OCI-LY7 (cell line): ENCODE measurements around the gene ARAP1. TPM values are rescaled to one million over a fixed set of nuclear protein-coding genes. Genes with fewer than 3 reads are reported as not detected.

Experiments
- BruUV-seq: library from RNA; stranded (reverse); fragments of 400-500 nt; replicated peaks from 2 replicates; lab custom pipeline; 2021; lab: Mats Ljungman, UMichigan
- CTCF ChIA-PET: fragments of 300-600 bp; sonication (Branson Sonifier 250); formaldehyde crosslinking; loops from one replicate; lab custom pipeline; 2022; ENCODE audit warnings: antibody characterized with exemption; ENCODE audit not compliant: unreplicated experiment; lab: Charles Lee
- POLR2A ChIA-PET: fragments of 300-600 bp; sonication (Branson Sonifier 250); formaldehyde crosslinking; loops from one replicate; lab custom pipeline; 2022; ENCODE audit warnings: antibody characterized with exemption; lab: Charles Lee
- DNase-seq: peaks from one replicate; pipeline ENCODE4 v3.0.0-alpha.2; 2015; ENCODE audit warnings: low spot score
- H2AFZ ChIP-seq: fragments of 200-600 bp; sonication (generic), shearing (Covaris generic); 2 replicates; pipeline ENCODE4 v1.6.1; 2014; ENCODE audit warnings: mild to moderate bottlenecking, antibody characterized with exemption, low read length, moderate library complexity
- H3K27ac ChIP-seq: fragments of 200-600 bp; sonication (generic); 2 replicates; pipeline ENCODE4 v1.5.1; 2014; ENCODE audit warnings: mixed run types, low read depth, mild to moderate bottlenecking, moderate library complexity, low read length, inconsistent platforms; ENCODE audit not compliant: poor library complexity, severe bottlenecking
- H3K36me3 ChIP-seq: fragments of 200-600 bp; sonication (generic); 2 replicates; pipeline ENCODE4 v1.6.1; 2014; ENCODE audit warnings: mild to moderate bottlenecking, antibody characterized with exemption, low read length, moderate library complexity, mixed read lengths; ENCODE audit not compliant: insufficient read depth
- H3K4me1 ChIP-seq: fragments of 200-600 bp; sonication (generic); 2 replicates; pipeline ENCODE4 v1.5.1; 2014; ENCODE audit warnings: mild to moderate bottlenecking, low read length; ENCODE audit not compliant: insufficient read depth, poor library complexity, severe bottlenecking
- H3K4me2 ChIP-seq: fragments of 200-600 bp; sonication (generic); 2 replicates; pipeline ENCODE4 v1.6.1; 2014; ENCODE audit warnings: mild to moderate bottlenecking, low read length
- H3K4me3 ChIP-seq: fragments of 200-600 bp; sonication (generic); 2 replicates; pipeline ENCODE4 v1.5.1; 2014; ENCODE audit warnings: mild to moderate bottlenecking, low read depth, low read length; ENCODE audit not compliant: poor library complexity, severe bottlenecking
- H3K79me2 ChIP-seq: fragments of 200-600 bp; sonication (generic); 2 replicates; pipeline ENCODE4 v1.6.1; 2016; ENCODE audit warnings: low read depth, mild to moderate bottlenecking, low read length, moderate library complexity, mixed read lengths; ENCODE audit not compliant: insufficient read depth
- H3K9me2 ChIP-seq: fragments of 200-600 bp; sonication (generic); 2 replicates; pipeline ENCODE4 v1.6.1; 2016; ENCODE audit warnings: mild to moderate bottlenecking, low read length, mixed read lengths; ENCODE audit not compliant: insufficient read depth
- H3K9me3 ChIP-seq: fragments of 200-600 bp; sonication (generic); 2 replicates; pipeline ENCODE4 v1.6.1; 2014; ENCODE audit warnings: mild to moderate bottlenecking, mixed run types, low read length, mixed read lengths
- H4K20me1 ChIP-seq: fragments of 200-600 bp; sonication (generic); 2 replicates; pipeline ENCODE4 v1.6.1; 2014; ENCODE audit warnings: mild to moderate bottlenecking, antibody characterized with exemption, low read length, moderate library complexity, mixed read lengths; ENCODE audit not compliant: insufficient read depth
- EZH2phosphoT487 ChIP-seq: fragments of 200-600 bp; sonication (generic); IDR thresholded peaks from 2 replicates; pipeline ENCODE4 v1.6.1; 2018; ENCODE audit warnings: low read depth, borderline replicate concordance, mild to moderate bottlenecking, mixed run types, antibody characterized with exemption, low read length, moderate library complexity, mixed read lengths
- intact Hi-C: fragments of 100-400 bp; cut with micrococcal nuclease; formaldehyde crosslinking; loops from one replicate; pipeline ENCODE4 v1.10.0; 2022; ENCODE audit not compliant: unreplicated experiment
- total RNA-seq, 2 experiments: library from RNA; depleted of rRNA in 1 of 2; stranded (reverse); fragments of >200 nt in 1 of 2; shearing (Covaris generic) in 1 of 2; gene quantifications; 2 replicates each; pipeline ENCODE4 v1.2.3, GENCODE V29; 2014 to 2022
- TF ChIP-seq, protein P1 (sequence below): fragments of 200-600 bp; sonication (generic); conservative IDR thresholded peaks from 2 replicates; pipeline ENCODE4 v1.5.1; 2014; ENCODE audit warnings: mild to moderate bottlenecking, antibody characterized with exemption, low read length, moderate library complexity, mixed read lengths

ARAP1 gene
- total RNA-seq, 2 experiments from 2014 or later, result 65.6 to 106 TPM

GRCh38 chr11:72652873-72653630, 99.2 kb downstream of the ARAP1 start:
- Histone ChIP-seq H3K79me2 (no peaks in the 10 kb centered on the region), H3K9me3 (no peaks in the 10 kb centered on the region), H3K4me3 (no peak overlapping the region), H3K27ac (no peak overlapping the region), H3K9me2 (no peaks in the 10 kb centered on the region), H3K4me1 (no peaks in the 10 kb centered on the region), H3K4me2 (no peak overlapping the region), H2AFZ (no peak overlapping the region), H4K20me1 (no peaks in the 10 kb centered on the region), H3K36me3 (no peaks in the 10 kb centered on the region)
- POLR2A ChIA-PET, result no interaction called here
- no TSS peak for BruUV-seq
- DNase-seq, result no peak
- TF ChIP-seq EZH2phosphoT487, result no peak
- TF ChIP-seq, protein P1, sequence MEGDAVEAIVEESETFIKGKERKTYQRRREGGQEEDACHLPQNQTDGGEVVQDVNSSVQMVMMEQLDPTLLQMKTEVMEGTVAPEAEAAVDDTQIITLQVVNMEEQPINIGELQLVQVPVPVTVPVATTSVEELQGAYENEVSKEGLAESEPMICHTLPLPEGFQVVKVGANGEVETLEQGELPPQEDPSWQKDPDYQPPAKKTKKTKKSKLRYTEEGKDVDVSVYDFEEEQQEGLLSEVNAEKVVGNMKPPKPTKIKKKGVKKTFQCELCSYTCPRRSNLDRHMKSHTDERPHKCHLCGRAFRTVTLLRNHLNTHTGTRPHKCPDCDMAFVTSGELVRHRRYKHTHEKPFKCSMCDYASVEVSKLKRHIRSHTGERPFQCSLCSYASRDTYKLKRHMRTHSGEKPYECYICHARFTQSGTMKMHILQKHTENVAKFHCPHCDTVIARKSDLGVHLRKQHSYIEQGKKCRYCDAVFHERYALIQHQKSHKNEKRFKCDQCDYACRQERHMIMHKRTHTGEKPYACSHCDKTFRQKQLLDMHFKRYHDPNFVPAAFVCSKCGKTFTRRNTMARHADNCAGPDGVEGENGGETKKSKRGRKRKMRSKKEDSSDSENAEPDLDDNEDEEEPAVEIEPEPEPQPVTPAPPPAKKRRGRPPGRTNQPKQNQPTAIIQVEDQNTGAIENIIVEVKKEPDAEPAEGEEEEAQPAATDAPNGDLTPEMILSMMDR, result no peak
- CTCF ChIA-PET, result no interaction called here
- intact Hi-C loops, result no loop called here

- Histone ChIP-seq H3K9me3 (no peaks in the 10 kb centered on the region), H3K4me1 (no peaks in the 10 kb centered on the region), H4K20me1 (no peaks in the 10 kb centered on the region), H3K4me3 (no peak overlapping the region), H3K9me2 (no peaks in the 10 kb centered on the region), H3K4me2 (no peak overlapping the region), H3K79me2 (no peaks in the 10 kb centered on the region), H3K36me3 (no peaks in the 10 kb centered on the region), H2AFZ (no peak overlapping the region), H3K27ac (no peak overlapping the region)
- ChIA-PET CTCF (no interaction called here), POLR2A (no interaction called here)
- DNase-seq, result no peak
- no peak for TF ChIP-seq EZH2phosphoT487
- TF ChIP-seq, protein P1, result no peak
- intact Hi-C loops, result no loop called here
- no TSS peak for BruUV-seq
Observed at GRCh38 chr11:72652133-72652532, 100.1 kb downstream of the ARAP1 start.
